Measurements from ENCODE around the gene TRIM37.
A peak's percentile ranks its signal among the peaks of the same experiment; 100 is the strongest.
"Not testable (repeated sequence)": the region's sequence is repeated elsewhere in the genome, so short reads cannot be mapped to it uniquely, and the experiment has no call there.

TRIM37 gene

GRCh38 chr17:58960068-58960467 is 146.6 kb downstream of the TRIM37 start:
- FAIRE-seq: peak; percentile 62

DNA sequence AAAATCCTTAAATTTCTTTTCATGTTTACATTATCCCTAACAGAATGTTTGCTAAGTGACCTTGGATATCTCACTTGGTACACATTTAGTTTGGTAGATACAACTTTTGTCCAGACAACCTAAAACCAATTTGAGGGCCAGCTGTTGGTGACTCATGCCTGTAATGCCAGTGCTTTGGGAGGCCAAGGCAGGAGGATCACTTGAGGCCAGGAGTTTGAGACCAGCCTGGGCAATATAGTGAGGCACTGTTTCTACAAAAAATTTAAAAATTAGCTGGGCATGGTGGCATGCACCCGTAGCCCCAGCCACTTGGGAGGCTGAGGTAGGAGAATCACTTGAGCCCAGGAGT is 149.0 kb downstream of the TRIM37 start:
- not testable (repeated sequence) for FAIRE-seq; DNase-seq (ENCODE audit: insufficient read length, low spot score)

More at GRCh38 chr17:58960068-58960467, 146.6 kb downstream of the TRIM37 start:
- DNase-seq (ENCODE audit: insufficient read length, low spot score): no peak

GRCh38 chr17:58956997-58957724 is 149.5 kb downstream of the TRIM37 start:
- FAIRE-seq (no peak), DNase-seq (ENCODE audit: insufficient read length, low spot score) (no peak)

GRCh38 chr17:58954358-58954757 is 152.3 kb downstream of the TRIM37 start:
- FAIRE-seq; DNase-seq (ENCODE audit: insufficient read length, low spot score): not testable (repeated sequence)

- FAIRE-seq: no peak
- no peak for DNase-seq (ENCODE audit: insufficient read length, low spot score)
These were observed 158.9 kb downstream of the TRIM37 start for GRCh38 chr17:58947824-58948223.

- DNase-seq (ENCODE audit: insufficient read length, low spot score) (no peak), FAIRE-seq (no peak)
These were observed 159.3 kb downstream of the TRIM37 start for GRCh38 chr17:58947411-58947810.

DNA sequence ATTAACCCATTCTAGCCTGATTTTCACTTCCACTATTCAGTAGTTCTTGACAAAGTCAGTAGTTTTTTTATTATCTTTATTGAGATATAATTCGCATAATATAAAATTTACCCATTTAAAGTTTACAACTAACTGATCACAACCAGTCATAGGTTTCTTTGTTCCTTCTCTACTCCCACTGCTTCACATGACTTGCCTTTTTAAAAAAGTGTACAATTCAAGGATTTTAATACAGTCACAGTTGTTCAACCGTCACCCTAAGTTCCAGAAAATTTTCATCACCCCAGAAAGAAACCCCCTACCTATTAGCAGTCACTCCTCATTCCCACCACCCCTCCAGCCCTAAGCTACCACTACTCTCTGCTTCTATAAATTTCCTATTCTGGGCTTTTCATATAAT is 162.5 kb downstream of the TRIM37 start:
- FAIRE-seq (no peak), DNase-seq (ENCODE audit: insufficient read length, low spot score) (no peak)

- DNase-seq (ENCODE audit: insufficient read length, low spot score): no peak
- FAIRE-seq: no peak
These were observed 170.4 kb downstream of the TRIM37 start for GRCh38 chr17:58936295-58936694.

GRCh38 chr17:58932956-58933355 is 173.7 kb downstream of the TRIM37 start:
- FAIRE-seq (no peak), DNase-seq (ENCODE audit: insufficient read length, low spot score) (no peak)
